Kidney epithelial cell (primary cell): ENCODE results near the gene GUCA1C. TPM values are rescaled to one million over a fixed set of nuclear protein-coding genes. Genes with fewer than 3 reads are reported as not detected.

ENCODE experiments used
- DNase-seq: peaks from one replicate; pipeline ENCODE4 v3.0.0-alpha.2; 2010; ENCODE audit warnings: low read depth
- H3K27me3 ChIP-seq: 2 replicates; pipeline ENCODE4 v1.6.0; 2011; ENCODE audit warnings: low read length; ENCODE audit not compliant: control insufficient read depth, insufficient read depth
- H3K36me3 ChIP-seq: 2 replicates; pipeline ENCODE4 v1.5.1; 2011; ENCODE audit warnings: low read length; ENCODE audit not compliant: control insufficient read depth, insufficient read depth
- H3K4me3 ChIP-seq: 2 replicates; pipeline ENCODE4 v1.5.1; 2011; ENCODE audit warnings: low read depth, mild to moderate bottlenecking, control low read depth, low read length
- CTCF ChIP-seq: IDR thresholded peaks from 2 replicates; pipeline ENCODE4 v1.5.1; 2011; ENCODE audit warnings: mild to moderate bottlenecking, moderate library complexity, low read length, control low read depth, inconsistent platforms; ENCODE audit not compliant: insufficient read depth, poor library complexity, severe bottlenecking
- total RNA-seq: library from RNA; depleted of rRNA; stranded (reverse); fragments of >200 nt; gene quantifications from 2 replicates; pipeline ENCODE4 v1.2.3, GENCODE V29; 2015

GUCA1C gene
- total RNA-seq, 1 donor from 2014 or later = not detected

GRCh38 chr3:108861401-108861800, 92.3 kb downstream of the GUCA1C start:
- Histone ChIP-seq H3K4me3 (no peak overlapping the region), H3K27me3 (no peaks in the 10 kb centered on the region), H3K36me3 (no peaks in the 10 kb centered on the region)
- no peak for TF ChIP-seq CTCF
- DNase-seq = no peak

Other genes starting within 250 kb of the GUCA1C start
- not detected in 2 replicates for gene RETNLB, start 196.5 kb downstream of the GUCA1C start, total RNA-seq
- not detected in 2 replicates for gene TRAT1, start 131.1 kb downstream of the GUCA1C start, total RNA-seq
- gene MORC1, start 164.3 kb upstream of the GUCA1C start, total RNA-seq = not detected in 2 replicates
- not detected in 2 replicates for gene C3orf85, start 182.8 kb upstream of the GUCA1C start, total RNA-seq